EL (cell line): ENCODE measurements around the gene SPOCK1.

Experiments used
- DNase-seq: peaks from one replicate; pipeline ENCODE4 v3.0.0-alpha.2; 2016

SPOCK1 gene

DNA sequence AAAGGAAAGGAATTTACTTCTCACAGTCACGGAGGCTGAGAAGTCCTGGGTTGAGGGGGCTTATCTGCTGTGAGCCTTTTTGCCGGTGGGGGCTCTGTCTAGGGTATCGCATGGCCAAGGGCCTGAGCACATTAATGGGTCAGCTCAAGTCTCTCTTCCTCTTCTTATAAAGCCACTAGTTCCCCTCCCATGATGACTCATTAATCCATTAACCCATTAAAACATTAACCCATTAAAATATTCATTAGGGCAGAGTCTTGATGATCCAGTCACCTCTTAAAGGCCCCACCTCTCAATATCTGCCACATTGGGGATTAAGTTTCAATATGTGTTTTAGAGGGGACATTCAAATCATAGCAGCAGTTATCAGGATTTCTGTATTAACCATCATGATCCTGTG lies 406.3 kb downstream of the SPOCK1 start:
- no peak for DNase-seq

DNA sequence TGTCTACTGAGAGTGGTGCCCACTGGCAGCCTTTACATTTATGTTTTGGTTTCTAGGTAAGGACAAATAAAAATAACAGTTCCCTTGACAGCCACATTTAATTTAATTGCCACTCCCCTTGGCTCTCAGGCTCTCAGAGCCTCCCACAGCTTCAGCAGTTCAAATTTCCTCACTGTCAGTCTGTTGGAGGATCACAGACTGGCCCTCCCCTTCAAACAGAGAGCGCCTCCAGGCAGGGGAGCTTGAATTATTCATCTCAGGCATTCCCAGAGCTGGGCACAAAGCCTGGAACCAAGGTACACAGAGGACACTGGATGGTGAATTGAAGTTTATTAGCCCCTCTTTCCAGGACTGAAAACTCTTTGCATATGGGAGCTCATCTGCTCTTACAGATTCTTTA lies 407.7 kb downstream of the SPOCK1 start:
- DNase-seq: peak; percentile 33

DNA sequence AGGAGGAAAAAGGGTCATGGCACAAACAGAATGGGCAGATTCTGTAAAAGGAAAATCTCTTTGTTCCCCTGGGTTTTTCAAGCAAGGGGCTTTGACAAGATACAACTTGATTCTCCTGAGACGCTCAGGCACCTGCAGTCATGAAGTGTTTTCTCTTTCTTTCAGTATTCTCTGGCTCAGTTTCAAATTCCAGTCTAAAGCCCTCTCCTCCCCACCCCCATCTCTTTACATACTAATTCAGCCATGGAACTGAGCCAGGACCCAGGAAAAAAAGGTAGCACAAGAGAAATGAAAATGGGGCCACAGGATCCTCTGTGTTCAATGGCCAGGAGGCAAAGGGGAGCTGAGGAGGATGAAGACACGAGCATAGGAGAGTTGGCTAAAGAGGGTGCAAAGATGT lies 408.4 kb downstream of the SPOCK1 start:
- DNase-seq: no peak

DNA sequence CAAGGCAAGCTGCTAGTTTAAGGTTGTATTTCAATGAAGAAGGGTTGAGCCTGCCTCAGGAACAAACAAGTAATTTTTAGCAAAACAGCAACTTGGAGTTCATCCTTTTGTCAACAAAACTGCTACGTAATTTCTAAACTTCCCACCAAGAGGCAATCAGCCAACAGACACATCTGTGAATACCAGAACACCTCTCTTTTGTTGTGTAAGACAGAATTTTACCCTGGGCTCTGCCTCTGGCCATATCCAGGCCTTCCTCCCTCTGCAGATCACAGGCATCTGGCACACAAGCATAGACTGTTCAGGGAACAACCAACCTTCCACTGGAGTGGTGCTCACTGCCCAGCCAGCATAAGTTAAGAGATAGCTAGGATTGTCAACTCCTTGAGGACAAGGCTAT lies 409.0 kb downstream of the SPOCK1 start:
- DNase-seq: no peak

DNA sequence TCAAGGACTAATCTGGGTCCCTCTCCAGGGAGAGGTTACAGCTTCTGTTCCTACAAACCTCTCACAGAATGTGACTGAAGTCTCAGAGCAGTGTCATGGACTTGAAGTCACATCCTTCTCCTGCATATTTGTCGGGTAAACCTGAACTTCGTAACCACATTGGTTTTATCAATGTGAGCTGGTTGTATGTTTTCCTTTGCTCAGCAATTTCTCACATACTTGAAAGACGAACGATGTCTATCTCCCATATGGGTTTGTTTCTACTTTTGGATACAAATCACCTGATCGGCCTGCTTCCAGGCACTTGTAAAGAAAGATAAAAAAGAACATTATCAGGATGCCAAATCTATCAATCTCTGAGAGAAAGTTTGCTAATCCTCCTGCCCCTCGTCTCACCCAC lies 411.0 kb downstream of the SPOCK1 start:
- DNase-seq: no peak

DNA sequence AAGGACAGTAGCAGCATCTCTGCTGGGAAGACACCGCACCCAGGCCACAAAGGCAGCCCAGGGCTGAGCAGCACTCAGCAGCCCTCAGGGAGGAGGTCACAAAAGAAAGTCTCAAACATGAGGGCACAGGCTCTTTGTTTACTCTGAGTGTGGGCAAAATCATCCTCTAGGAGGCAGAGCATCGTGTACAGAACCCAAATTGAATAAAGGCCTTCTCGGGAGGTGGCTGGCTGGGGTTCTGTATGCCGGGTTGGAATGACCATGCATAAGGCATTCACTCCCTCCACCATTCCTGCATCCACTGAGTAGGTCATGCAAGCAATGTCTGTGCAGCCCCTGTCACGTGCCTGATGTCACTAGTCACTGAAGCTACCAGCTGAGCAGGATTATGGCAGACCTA lies 412.8 kb downstream of the SPOCK1 start:
- DNase-seq: no peak

DNA sequence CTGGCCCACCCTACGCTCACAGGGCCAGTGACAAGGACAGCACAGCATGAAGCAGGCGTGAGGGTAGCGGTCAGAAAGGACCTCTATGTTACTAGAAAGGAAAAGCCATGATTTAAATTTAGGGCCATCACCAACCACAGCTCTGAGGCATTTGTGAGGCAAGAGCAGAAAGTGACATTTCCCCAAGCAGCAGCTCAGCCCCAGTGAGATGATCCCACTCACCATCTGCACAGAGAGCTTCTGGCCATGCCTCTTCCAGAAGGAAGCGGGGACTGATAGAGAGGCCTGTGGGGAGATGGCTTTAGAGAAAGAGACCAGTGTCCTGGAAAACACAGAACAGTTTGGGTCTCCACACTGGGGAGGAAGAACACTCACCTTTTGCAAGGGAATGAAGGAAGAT lies 413.9 kb downstream of the SPOCK1 start:
- no peak for DNase-seq

DNA sequence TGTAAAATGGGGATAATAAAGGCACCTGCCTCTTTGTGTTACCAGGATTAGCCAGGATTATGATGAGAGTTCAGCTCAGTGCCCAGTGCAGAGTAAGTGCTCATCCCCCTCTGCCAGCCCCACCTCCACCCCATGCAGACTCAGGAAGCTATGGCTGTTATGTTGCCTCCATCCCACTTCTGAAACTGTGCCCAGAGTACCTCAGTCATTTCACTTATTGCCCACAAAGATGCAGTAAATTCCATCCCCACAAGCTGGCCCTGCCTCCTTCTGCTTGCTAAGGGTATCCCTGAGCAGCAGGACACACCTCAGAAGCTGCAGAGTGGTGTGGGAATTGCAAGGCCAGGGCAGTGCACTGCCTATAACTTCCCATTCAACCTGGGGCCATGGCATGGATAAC lies 415.1 kb downstream of the SPOCK1 start:
- DNase-seq: no peak

DNA sequence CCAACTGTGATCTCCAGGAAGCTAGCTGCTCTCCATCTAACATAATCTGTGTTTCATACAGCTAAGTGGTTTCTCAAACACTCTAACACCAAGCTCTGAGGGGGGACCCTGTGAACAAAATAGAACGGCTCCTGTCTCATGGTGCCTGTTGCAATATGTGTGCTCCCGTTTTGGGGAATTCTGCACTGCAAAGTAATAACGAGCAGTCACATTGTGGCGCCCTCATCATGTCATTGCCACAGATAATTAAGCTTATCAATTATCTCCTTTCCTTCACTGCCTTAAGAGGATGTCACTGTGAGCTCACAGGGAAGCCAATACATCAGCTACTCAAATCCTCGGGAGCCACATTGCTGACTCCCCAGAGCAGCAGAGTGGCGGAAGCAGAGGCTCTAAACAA lies 416.2 kb downstream of the SPOCK1 start:
- DNase-seq: no peak

DNA sequence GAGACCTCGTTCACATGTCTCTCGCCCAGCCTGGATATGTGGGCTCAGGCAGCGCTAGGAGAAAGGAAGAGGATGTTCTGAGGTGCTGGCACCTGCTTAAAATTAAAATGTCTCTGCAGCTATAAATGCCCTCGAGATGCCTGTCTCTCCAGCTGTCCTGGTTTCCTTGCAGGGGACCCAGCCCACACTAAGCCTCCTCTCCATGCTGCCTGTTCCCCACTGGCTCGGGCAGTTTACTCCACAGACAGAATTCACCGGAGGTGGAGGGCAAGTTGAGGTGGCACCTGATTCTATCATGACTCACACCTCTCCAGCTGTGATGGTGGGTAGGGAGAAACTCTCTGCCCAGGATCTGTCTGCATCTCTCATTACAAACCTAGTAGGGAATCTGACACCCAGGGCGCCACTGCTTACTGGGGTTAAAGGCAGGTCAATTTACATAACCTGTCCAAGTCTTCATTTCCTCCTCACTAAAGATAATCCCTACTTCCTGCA lies 420.9 kb downstream of the SPOCK1 start:
- DNase-seq: peak; percentile 34

DNA sequence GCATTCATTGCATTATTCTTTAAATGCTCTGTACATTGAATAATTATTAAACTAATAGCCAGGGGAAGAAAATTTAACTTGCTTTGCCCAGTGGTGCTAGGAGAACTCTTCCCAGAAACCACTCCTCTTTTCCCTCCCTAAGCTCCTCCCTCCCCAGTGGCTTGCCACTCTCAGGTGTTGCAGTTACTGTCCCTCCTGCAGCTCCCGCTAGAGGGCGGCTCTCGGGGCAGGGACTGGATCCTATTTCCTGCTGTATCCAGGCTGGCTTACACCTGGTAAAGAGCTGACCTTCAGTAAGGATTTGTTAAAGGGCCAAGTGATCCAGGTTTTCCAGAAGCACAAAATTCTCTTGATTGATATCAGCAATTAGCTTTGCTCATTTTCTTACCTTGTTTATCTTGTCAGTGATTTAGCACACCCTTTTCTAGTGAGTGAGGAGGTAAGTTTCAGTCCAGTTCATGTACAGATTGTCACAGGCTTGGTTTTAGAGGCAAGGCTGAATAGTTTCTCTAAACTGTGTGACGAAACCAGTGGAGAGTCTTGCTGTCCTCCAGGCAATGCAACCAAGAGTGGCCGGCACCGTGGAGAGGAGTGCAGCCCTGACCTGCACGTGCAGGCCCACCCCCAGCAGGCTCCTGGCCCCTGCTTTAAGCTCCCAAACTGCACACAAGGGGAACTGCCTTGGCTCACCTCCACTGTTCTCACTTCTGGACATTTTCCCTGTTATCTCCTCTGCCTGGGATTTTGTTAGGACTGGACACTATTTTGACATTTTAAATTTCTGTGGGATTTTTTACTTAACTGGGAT lies 423.8 kb downstream of the SPOCK1 start:
- DNase-seq: peak; percentile 61

DNA sequence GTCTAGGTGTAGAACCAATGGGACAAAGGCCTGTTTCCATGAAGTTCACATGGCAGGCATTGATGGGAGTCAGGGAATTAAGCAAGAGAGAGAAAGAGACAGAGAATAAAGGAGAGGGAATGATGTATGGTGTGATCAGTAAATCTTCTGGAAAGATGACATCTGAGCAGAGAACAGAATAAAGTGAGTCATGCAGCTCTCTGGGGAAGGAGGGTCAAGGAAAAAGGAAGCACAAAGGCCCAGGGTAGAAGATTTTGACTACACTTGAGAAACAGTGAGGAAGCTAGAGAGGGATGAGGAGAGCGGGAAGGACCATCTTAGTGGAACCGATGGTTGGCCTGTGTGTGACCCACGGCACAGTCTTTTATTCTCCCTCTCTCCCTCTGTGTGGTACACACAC lies 425.9 kb downstream of the SPOCK1 start:
- DNase-seq: peak; percentile 56

DNA sequence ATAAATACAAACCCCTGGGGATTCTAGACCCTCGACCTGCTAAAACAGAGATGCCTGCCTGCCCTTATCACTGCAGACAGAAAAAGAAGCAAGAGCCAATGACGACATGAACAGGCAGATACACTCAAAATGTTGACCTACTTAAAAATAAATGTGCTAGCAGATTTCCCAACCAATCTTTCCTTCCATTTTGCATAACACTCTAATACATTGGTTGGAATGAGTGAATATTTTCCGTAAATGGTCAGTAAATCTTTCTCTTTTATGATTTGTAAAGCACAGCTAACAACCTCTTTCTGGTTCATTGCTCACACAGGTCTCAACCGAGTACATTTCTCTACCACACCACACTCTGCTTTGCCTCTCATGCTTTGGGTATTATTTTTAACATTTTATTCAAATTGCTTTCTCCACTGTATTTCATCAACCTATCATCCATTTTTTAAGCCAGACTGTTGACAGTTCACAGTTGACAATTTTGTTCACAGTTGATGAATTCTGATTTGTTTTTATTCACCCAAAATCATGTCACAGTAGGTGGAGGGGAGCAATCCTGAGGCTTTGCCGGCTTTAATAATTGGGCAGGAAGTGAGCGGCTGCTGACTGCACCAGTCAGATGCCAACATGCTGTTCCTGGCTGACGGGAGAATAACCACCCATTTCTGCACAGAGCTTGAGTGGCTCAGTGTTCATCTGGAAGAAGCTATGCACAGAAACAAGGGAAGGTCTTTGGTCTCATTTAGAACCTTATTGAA lies 426.6 kb downstream of the SPOCK1 start:
- DNase-seq: peak; percentile 23

DNA sequence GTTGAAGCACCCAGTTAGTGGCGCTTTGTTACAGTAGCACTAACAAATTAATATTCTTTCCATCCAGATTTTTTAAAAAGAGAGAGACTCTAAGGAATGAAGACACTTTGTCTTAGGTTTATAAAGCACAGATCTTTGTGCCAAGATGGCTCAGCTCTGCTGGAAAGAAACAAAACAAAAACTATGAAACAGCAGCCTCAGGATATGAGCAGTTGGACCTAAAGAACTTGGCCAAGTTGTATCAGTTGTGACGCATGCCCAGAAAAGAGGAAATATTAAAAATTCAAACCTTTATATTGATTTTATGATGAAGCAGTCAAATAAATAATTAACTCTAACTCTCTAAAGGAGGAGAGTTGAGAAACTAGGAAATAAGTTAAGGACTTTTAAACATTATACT lies 427.2 kb downstream of the SPOCK1 start:
- no peak for DNase-seq

DNA sequence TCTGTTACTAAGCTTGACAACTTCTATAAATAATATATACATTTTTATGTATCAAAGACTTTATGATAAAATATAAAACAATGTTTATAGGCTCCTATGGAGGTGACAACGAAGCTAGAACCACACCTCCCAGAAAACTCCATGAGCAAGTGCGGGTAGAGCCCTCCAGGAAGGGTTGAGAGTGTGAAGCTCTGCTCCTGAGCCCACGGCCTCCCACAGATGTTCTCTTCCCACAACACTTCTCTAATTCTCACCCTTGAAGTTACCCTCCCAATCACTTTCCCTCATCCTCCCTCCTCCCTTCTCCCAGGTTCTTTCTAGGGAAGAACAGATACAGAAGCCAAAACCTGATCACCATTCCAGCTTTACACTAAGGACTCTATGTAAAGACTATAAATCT lies 427.6 kb downstream of the SPOCK1 start:
- DNase-seq: no peak

DNA sequence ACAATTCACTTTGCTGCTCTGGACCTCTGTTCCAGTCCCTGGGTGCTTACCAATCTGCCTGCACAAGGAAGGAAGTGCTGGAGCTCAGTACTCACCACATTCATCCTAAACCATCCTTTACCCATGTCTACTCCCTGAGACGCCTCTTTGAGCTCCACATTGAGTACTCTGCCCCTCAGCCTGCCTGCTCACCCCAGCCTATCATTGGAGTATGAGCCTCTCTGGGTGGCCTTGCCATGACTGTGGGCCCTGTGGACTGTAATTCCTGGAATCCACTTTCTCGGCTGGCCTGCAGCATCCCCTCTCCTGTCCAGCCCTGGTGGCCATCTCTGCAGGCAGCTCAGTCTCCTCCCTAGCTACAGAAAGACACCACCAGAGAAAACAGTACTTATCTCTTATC lies 428.6 kb downstream of the SPOCK1 start:
- no peak for DNase-seq

DNA sequence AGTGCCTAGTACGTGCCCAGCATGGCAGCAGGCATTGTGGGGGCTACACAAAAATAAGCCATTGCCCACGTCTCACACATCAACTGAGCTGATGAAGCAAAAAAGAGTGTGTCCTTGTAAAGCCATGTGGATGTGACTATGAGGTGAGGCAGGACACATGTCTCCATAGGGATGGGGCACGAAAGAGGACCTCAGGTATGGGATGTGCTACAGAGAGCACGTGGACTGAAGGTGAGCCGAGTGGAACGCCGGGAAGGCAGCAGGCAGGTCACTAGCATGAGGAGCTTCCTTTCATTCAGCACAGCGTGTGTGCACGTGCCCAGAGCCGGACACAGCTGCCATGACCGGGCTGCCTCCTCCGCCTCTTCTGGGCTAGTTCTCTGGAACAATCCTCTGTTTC lies 429.8 kb downstream of the SPOCK1 start:
- DNase-seq: no peak

DNA sequence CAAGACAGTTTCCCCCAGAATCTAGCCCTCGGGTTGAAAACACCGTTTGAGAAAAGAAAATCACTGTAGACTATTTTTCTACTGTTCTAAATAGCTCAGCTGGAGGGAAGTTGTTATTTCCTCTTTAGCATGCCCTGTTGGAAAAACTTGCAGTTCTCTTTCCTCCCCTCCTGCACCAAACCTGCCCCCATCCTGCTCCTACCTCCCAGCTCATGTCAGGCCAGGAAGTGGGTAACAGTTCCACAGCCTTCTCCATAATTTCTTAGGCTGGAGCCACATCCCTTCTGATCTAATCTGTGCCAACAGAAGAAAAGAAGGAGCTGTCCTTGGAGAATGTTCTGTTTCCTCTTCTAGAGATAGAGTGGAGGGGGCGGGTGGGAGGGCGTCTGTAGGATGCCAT lies 437.7 kb downstream of the SPOCK1 start:
- DNase-seq: no peak

DNA sequence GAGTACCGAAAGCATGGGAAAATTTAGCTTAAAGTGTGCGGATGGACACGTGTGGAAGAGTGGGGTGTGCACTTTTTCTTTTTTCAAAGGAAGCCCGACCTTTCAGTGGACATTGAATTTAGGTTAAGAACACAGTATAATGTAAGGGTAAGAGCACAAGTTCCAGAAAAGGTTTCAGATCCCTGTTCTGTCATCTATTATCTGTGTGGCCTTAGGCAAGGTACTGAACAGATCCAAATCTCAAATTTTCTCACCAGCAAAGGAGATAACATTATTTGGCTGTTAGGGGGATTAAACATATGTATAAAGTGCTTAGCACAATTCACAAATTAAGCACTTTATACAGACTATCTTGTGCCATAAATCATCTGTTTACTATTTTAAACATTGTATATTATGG lies 441.0 kb downstream of the SPOCK1 start:
- no peak for DNase-seq

DNA sequence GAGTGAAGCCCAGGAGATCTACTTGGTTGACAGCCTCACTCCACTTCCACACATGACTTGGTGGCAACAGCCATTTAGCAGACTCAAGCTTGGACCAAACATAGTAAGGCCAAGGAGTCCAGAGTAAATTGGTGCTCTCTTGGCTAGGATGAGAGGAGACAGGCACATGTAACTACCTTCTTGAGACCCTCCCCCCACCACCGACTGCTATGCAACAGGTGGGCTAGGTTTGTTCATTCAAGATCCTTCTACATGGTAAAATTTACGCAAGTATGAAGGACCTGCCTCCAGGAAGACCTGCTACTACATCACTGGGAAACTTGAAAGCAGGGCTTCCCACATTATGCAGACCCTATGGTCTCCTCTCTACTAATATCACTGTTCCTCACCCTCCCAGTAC lies 442.4 kb downstream of the SPOCK1 start:
- DNase-seq: no peak

DNA sequence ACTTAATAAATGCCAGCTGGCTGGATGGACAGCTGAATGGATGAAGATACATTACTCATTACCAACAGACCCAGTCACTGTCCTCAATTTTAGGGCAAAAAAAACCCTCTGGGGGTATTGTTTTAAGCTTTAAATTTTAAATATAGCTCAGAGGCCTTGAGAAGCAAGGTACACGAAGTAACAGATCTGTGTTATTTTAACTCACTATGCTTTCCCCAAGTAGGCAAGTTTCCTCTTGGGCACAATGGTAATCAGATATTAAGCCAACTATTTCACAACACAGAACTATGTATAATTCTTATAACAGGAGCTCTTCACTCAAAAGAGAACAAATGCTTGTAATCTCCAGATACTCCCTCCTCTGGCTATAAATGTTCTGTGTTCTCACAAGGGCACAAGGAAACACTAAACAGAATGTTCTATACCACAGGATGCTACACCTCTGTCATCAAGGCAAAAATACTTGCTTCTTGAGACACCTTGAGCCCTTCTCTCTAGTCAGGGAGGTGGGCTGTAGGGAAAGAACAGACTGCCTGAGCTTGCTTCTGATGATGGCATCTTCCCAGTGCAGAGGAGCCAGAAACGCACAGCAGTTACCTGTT lies 443.8 kb downstream of the SPOCK1 start:
- DNase-seq: no peak

DNA sequence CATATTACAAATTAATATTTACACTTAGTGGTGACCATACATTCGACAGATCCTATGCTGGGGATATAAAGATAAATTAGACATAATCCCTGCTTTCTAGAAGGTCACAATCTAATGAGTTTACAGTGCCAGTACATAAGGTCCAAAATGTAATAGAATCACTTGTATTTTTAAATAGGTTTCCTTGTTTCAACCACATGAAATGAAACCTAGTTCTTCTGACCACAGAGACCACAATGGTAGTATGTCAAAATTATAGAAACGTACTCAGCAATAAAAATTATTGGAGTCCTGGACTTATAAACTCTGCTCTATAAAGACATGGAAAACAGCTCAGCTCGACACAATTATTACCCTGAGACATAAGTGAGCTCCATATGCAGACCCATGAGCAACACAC lies 444.3 kb downstream of the SPOCK1 start:
- DNase-seq: no peak

DNA sequence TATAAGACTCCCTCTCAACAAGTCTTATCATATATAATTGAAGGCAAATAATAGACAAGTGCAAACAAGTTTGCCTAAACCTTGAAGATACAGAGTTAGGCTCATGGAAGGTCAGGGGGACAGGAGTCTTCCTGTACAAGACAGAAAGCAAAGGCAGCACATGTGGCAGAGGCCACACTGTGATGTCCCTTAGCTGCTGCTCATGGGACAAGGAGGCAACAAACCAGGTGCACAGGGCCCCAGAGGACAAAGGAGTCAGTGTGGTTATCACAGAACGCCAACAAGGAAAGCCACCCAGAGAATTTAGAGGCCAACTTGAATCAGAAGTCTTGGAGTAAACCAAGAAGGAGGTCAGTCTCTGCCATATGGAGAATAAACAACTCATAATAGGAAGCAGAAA lies 444.8 kb downstream of the SPOCK1 start:
- DNase-seq: no peak

DNA sequence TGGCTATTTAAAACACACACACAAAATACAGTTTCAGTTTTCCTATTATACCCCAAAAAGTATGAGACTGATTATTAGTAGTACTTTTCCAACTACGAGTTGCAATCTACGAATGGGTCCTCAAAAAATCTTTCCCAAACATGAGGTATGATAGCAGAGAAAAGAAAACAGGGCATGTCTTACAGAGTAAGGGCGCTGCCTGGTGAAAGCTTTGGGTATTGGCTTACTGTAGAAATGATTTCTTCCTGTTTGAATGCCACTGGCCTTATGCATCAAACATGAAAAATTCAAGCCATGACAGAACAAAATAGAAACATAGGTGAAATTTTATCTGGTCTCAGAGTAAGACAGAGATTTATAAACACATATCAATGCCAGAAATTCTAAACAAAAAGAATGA lies 448.0 kb downstream of the SPOCK1 start:
- DNase-seq: no peak
